Raji (cell line): ENCODE results near the gene CTRB2.

Experiments used
- POLR2A ChIP-seq: IDR thresholded peaks from 2 replicates; pipeline ENCODE4 v1.6.1; 2011; ENCODE audit warnings: low read depth, low read length, control low read depth; ENCODE audit not compliant: insufficient read depth

The CTRB2 gene

DNA sequence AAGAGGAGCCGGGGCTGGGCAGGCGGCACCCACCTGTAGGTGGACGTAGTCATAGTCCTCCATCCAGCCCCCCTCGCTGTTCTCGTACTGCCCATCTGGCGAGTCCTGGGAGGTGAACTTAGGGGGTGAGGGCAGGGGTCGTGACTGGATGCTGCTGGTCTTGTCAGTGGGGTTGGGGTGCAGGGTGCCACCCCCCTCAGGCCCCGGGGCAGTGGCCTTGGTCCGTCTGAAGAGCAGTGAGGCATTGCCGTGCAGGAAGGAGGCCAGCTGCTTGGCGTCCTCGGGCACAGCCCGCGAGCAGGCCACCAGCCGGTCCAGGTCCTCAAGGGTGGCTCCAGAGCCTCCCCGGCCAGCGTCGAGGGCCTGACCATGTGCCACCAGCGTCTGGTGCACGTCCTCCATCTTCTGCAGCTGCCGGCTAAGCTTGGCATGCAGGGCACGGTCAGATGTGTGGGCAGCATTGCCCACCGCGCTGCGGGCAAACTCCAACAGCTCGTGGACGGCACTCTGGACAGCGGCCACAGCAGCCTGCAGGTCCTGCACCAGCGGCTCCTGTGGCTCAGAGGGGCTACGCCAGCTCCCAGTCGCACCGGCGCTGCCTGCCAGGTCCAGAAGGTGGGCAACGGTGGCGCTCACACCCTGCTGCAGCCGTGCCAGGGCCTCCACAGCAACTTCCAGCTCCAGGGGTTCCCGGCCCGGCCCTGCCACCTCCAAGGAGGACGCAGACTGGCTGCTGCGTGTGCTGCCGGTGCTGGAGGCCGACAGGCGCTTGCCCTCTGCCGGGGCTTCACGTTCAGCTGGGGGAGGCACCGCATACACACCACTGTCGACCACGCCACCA lies 28.1 kb upstream of the CTRB2 start:
- TF ChIP-seq POLR2A: no peak

DNA sequence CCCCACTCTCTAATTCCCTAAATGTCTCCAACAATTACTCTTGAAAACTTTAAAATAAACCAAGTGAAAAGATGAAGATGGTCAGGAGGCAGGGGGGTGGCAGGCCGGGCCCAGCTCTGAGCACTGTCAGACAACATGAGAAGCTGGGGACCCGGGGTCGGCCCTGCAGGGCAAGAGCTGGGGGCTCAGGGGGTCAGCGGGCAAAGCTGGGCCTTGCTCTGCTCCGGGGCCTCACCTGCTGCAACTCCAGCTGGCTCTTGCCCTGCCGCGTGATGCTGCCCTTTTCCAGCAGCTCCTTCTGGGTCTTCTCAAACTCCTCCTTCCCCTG lies 26.6 kb upstream of the CTRB2 start:
- TF ChIP-seq POLR2A: no peak

DNA sequence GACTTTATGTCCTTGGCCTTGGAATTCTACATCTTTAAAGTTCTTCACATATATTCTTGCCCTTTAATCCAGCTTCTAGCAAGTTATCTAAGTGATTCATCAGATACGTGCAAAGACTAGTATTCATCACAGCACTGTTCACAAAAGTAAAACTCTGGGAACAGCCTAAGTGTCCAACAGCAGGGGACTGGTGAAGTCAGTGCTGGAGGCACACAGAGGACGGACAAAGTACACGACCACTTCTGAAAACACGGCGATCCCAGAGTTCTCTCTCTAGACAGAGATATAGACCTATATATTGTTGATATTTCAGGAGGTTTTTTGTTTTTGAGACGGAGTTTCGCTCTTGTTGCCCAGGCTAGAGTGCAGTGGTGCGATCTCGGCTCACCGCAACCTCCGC lies 24.6 kb upstream of the CTRB2 start:
- TF ChIP-seq POLR2A: no peak

DNA sequence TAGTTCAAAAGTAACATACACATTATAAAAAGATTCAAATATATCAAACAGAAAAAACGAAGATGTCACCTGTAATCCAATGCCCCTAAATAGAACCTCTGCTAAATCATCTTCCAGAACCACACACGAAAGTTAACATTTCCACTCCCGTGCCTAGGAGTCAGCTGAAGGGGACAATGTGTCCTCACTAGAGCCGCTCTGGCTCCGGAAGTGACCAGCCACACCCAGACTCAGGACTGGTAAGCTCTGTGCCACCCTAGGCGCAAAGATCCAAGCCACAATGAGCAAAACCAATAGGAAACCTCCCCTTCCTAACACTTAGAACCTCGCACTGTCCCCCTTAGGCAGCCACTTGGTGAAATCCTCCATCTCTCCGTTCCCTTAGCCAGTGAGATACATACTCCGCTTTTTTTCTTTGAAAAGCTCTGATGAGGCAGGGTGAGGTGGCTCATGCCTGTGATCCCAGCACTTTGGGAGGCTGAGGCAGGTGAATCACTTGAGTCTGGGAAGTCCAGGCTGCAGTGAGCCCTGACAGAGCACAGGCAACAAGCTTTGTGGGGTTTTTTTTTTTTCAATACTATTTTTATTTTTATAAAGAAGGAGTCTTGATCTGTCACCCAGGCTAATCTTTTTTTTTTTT lies 23.6 kb upstream of the CTRB2 start:
- no peak for TF ChIP-seq POLR2A

DNA sequence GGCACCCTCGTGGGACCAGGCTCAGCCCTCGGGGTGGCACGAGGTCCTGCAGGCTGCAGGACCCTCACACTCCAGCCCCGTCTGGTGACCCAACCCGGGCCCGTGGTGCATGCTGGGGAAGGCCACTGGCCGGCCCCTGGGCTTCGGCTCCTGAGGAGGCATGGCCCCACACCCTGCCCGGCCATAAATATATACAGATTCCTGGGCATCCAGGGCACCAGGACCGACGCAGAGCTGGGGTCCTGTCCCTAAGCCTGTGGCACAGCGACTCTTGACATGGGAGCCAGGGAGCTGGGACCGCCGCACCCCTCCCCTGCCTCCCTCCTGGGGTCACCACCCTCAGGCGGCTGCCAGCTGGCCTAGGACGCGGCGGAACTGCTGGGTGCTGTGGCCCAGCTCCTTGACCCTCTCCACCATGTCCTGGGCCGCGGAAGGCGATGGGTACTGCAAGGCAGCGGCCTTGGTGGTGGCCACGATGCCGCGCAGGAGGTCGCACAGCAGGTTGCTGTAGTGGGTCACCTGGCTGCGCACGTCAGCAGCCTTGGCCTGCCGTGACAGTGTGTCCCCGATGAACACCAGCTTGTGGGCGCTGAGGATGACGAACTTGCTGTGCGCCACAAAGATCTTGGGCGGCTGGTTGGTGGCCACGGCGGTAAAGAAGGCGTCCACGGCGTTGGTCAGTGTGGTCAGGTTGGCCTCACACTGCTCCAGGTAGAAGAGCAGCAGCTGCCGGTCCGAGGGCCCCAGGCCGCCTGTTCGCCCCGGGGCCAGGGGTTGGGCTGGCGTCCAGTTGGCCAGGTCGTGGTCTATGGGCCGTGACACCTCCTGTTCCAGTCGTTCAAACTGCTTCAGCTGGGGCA lies 22.4 kb upstream of the CTRB2 start:
- TF ChIP-seq POLR2A: no peak

DNA sequence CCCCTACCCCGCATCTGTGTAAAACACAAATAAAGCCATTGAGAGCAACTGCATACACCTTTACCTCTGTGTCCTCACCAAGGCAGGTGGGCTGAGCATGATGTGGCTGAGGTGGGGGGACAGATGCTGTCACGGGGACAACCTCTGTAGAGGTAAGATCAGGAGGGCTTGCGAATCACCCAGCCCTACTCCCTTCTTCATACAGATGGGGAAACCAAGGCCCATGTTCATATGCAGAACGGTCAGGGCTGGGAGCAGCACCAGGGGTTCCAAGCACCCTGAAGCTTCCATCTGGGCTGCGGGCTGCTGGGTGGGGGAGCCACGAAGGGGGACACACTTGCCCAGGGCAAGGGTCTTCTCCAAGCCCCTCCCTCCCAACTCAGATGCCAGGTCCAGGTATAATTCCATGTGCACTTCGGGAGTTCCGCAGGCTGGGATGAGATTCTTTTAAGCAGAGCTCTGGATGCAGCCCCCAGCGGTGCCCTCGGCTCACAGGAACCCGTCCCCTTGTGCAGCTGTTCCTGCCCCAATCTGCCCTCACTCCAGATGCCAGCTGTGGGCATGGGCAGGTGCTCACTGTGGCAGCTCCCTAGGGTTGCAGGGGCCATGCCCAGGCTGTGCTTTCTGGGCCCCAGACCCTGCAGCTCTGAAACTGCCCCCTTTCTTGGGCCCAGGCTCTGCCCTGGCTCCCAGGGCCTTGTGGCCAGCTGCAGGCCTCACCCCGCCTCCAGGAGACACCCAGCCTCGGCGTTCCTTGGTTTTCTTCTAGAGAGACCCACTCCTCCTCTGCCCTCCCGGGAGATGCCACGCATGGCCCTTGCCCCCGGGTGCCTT lies 21.4 kb upstream of the CTRB2 start:
- TF ChIP-seq POLR2A: no peak

DNA sequence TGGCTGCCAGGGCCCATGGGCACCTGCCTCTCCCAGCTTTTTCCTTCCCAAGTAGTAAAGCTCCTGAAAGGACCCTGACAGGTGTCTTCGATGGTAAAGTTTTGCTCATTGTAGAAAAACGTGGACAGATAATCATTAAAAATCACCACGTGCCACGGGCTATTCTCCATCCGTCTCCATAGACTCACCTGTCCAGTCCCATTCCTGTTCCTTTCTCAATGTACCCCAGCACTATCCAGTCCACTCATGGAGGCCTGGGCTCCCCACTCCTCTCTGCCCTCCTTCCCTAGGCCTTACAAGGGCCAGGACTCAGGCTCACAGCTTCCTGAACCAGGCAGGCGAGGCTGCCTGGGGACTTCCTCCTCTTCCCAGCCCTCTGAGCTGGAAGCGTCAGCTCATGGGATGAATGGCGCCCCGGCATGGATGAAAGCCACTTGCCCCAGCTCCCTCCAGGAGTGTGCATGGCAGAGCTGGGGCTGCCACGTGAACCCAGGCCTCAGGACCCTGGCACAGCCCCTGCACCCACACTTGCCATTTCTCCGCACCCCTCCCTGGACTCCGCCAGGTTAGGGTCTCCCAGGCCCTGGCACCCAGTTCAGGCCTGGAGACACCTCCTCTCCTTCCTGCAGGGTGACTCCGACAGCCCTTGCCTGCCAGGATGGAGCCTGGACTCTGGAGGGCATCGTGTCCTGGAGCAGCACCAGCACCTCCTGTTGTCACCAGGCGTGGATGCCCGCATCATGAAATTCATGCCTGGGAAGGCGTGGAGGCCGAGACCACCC lies 20.6 kb upstream of the CTRB2 start:
- TF ChIP-seq POLR2A: no peak

DNA sequence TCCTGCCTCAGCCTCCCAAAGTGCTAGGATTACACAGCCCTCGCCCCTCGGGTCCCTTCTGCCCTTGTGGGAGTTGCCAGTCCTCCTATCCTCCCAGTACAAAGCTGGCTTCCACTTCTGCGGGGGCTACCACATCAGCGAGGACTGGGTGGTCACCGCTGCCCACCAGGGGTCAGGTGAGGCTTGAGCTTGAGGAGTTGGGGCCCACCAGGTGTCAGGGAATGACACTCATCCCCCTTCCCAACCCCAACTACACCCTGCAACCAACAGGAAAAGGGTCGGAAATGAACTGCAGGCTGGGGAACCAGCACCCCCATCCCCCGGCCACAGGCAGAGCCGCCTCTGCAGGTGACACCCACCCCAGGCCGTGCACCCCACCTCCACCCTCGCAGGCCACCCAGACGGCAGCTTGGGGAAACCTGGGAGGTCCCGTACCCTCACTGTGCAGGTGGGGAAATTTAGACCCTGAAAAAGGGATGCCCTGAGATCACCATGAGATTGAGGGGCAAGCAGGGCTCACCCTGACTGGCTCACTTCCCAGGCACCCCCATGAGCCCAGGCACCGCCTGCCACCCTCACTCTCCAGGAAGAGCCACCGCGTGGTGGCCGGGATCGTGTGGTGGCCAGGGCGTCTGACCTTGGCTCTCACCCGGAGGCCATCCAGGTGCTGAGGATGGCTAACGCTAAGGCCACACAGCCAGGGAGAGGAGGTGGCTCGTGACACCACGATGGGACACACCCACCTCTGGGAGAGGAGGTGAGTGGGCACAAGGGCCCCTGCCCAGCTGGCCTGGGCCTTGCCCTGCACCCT lies 19.8 kb upstream of the CTRB2 start:
- no peak for TF ChIP-seq POLR2A

DNA sequence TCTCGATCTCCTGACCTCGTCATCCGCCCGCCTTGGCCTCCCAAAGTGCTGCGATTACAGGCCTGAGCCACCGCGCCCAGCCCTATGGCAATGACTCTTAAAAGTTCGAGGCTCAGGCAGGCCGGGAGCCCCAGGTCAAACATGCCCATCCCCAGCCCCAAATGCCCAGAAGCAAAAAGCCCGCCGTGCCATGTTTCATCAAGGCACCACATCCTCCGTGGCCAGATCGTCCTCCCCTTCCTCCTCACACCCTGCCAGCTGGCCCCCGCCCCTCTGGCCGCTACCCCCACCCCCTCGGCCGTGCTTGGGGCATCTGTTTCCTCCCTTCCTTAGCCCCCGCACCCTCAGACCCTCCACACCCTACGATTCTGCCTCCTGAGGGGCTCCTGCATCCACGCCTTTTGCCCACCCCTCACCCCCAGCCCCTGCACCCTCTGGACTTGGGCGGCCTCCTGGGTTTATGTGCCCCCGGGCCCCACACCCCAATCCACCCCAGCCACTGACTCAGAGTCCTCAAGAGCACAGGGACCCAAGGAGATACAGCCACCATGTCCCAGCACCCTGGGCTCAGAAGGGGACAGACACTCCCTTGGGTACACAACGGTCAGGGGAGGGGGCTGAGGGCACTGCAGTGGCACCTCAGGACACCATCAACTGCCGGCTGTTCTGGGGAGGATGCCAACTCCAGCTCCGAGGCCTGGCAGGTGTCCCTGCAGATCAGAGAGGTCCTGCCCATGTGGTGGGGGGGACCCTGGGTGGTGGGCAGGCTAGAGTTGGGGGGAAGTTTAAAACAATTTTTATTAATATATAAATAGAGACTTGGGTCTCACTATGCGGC lies 18.9 kb upstream of the CTRB2 start:
- TF ChIP-seq POLR2A: no peak

DNA sequence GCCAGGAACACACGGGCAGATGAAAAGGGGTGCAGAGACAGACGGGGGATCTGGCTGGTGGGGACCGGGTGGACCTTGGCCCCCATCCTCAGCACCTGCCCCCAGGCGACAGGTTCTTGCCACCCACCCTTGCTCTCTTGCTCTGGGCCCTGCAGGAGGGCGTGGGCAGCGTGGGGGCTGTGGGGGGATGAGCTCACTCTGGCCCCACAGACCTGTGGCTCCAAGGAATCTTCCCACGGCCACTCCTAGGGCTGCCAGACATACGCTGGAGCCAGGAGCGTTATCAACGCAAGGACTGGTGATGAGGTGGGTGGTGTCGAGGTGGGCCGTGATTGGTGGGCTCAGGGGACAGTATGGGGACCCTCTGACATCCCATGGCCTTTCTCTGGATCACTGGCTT lies 18.1 kb upstream of the CTRB2 start:
- TF ChIP-seq POLR2A: no peak

DNA sequence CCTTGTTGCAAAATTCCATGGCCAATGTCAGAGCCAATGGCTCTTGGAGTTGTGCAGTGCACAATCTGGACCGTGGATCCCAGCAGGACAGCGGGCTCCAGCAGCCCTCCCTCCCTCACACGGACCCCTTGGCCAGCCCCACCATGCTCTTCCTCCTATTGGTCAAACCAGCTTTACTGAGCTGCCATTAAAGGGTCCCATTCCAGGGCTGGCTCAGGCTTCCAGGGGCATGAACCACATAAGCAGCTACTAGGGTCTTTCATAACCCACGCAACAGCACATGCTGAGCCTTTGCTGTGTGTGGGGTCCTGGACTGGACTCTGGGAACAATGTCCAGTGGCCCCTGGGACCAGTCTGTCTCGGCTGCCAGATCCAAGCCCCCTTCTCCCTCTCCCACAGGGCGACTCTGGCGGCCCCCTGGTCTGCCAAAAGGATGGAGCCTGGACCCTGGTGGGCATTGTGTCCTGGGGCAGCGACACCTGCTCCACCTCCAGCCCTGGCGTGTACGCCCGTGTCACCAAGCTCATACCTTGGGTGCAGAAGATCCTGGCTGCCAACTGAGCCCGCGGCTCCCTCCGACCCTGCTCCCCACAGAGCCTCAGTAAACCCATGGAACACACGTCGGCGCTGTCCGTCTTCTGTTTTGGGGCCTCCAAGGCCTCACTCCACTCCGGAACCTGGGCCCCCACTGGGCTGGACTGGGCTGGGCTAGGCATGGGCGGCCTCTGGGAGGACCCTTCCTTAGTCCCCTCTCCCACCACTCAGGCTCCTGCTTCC lies 17.5 kb upstream of the CTRB2 start:
- TF ChIP-seq POLR2A: no peak

DNA sequence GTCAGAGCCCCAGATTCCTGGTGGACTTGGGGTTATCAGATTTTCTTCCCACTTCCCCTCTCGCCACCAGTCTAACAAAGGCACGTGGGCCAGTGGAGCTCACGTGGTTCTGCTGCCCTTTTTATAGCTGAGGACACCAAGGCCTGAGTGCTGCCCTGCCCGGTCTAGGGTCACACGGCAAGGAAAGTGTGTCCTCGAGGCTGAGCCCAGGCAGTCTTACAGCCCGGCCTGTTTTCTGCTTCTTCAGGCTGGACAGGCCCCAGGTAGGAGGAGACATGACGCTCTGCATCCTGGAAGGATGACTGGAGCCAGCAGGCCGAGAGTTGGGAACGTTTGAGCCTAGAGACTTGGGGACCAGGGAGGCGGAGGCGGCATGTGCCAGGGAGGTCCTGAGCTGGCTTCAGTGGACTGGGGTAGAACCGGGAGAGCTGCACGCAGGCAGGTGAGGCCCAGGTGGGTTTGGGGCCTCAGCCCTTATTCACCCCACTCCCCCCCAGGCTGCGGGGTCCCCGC lies 15.4 kb upstream of the CTRB2 start:
- TF ChIP-seq POLR2A: no peak
